Transverse colon (tissue), 4 donors: ENCODE data around the gene TRABD2B.

ENCODE experiments used
- POLR2A ChIP-seq: fragments of 450-650 bp; IDR thresholded peaks from one replicate; pipeline ENCODE4 v1.6.1; 2016; ENCODE audit warnings: antibody characterized with exemption, mild to moderate bottlenecking, moderate library complexity
- POLR2AphosphoS5 ChIP-seq, 3 donors: sonication (generic); formaldehyde crosslinking; IDR thresholded peaks; one replicate each; pipeline ENCODE4 v1.6.1; 2016; ENCODE audit warnings: antibody characterized with exemption in 3 of 3
- TF ChIP-seq, protein P1 (sequence below), 5 experiments: fragments of 200-600 bp in 3 of 5; fragments of 450-650 bp in 2 of 5; sonication (generic) in 3 of 5; IDR thresholded peaks; 1 replicate in 2 of 5; 2 replicates in 3 of 5; pipeline ENCODE4 v1.5.1; 2016 to 2017; ENCODE audit warnings: antibody characterized with exemption in 5 of 5, inconsistent platforms in 3 of 5, mild to moderate bottlenecking in 2 of 5, moderate library complexity in 1 of 5

DNA sequence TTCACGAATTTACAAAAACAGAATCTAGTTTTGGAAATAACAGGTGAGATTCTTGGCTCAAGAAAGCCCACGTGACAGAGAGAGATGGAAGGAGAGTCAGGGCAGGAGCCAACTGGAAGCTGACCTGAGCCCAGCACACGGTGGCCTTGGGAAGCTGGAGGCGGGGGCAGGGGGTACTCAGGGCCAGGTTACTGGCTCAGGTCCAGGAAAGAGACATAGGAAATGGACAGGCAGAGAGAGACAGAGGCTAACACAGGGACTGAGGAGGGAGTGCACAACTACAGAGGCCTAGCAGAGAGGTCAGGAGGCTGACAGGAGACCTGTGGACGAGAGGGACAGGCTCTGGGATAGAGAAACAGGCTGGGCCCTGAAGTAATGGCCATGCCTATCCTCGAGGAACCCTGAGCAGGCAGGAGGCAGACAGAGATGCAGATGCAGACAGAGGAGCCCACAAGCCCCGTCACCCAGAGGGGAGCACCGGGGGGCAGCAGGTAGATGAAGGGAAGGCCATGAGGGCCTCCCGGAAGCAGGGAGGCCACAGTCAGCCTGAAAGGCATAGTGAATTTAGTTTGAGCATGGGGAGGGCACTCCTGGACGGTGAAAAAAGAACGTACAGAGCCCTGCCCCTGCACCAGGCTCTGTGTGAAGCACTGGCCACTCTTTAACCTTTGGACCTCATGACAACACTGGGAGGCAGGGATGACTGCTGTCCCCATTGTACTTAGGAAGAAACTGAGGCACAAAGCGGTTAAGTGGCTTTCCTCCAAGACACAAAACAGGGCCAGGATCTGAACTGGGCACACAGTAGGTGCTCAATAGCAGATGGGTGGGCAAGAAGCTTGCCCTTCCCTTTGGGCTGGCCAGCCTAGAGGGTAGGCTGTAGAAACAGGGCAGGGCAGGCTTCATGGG, 230.1 kb downstream of the TRABD2B start:
- TF ChIP-seq, protein P1, sequence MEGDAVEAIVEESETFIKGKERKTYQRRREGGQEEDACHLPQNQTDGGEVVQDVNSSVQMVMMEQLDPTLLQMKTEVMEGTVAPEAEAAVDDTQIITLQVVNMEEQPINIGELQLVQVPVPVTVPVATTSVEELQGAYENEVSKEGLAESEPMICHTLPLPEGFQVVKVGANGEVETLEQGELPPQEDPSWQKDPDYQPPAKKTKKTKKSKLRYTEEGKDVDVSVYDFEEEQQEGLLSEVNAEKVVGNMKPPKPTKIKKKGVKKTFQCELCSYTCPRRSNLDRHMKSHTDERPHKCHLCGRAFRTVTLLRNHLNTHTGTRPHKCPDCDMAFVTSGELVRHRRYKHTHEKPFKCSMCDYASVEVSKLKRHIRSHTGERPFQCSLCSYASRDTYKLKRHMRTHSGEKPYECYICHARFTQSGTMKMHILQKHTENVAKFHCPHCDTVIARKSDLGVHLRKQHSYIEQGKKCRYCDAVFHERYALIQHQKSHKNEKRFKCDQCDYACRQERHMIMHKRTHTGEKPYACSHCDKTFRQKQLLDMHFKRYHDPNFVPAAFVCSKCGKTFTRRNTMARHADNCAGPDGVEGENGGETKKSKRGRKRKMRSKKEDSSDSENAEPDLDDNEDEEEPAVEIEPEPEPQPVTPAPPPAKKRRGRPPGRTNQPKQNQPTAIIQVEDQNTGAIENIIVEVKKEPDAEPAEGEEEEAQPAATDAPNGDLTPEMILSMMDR (IDR thresholded peaks at IDR 0.05), result no peak
- TF ChIP-seq POLR2A, result no peak
- no peak for TF ChIP-seq POLR2AphosphoS5 (IDR thresholded peaks at IDR 0.05)
